ENCODE data around the gene POLR3B. TPM values are rescaled to one million over a fixed set of nuclear protein-coding genes. Genes with fewer than 3 reads are reported as not detected.
"Not testable (repeated sequence)": the region's sequence is repeated elsewhere in the genome, so short reads cannot be mapped to it uniquely, and the experiment has no call there.

Gene POLR3B
- total RNA-seq, 6 donors from 2014 or later: 7.2 to 14.7 (median 10.6) TPM

DNA sequence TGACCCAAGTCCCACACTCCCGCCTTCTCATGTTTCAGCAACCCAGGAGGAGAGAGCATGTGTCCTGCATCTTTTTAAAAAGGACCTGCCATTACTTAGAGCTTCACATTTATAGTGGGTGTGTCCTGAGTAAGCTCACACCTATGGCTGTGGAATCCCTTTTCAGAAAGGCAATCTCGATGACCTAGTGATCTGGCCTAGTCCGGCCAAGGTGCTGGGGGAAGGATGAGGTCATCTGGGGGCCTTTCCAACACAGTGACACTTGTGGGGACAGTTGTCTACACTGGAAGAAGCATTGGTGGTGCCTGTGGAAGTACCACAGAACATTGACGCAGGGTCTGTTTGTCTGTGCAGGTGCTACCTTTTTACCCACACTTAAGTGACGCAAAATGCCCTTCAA, 46.9 kb upstream of the POLR3B start:
- ATAC-seq (ENCODE audit: low FRiP score in 2 of 2) (peak in 1 of 2 donors; percentile 22), DNase-seq (no peak)
- Histone ChIP-seq H3K9me3 (no peaks in the 10 kb centered on the region), H3K27ac (peak overlapping the region in 2 of 4 donors; percentile 48 to 62), H3K4me1 (peaks cover 29 to 54% (median 44%) of the 10 kb centered on the region in 4 donors), H3K36me3 (peaks cover 0 to 21% (median 14%) of the 10 kb centered on the region in 4 donors), H3K4me3 (no peak overlapping the region), H3K27me3 (no peaks in the 10 kb centered on the region)
- TF ChIP-seq POLR2AphosphoS5 (IDR thresholded peaks at IDR 0.05) (no peak), EP300 (IDR thresholded peaks at IDR 0.05) (no peak), POLR2A (IDR thresholded peaks at IDR 0.05) (no peak)
- TF ChIP-seq, protein P1, sequence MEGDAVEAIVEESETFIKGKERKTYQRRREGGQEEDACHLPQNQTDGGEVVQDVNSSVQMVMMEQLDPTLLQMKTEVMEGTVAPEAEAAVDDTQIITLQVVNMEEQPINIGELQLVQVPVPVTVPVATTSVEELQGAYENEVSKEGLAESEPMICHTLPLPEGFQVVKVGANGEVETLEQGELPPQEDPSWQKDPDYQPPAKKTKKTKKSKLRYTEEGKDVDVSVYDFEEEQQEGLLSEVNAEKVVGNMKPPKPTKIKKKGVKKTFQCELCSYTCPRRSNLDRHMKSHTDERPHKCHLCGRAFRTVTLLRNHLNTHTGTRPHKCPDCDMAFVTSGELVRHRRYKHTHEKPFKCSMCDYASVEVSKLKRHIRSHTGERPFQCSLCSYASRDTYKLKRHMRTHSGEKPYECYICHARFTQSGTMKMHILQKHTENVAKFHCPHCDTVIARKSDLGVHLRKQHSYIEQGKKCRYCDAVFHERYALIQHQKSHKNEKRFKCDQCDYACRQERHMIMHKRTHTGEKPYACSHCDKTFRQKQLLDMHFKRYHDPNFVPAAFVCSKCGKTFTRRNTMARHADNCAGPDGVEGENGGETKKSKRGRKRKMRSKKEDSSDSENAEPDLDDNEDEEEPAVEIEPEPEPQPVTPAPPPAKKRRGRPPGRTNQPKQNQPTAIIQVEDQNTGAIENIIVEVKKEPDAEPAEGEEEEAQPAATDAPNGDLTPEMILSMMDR (IDR thresholded peaks at IDR 0.05): no peak
- 67 to 93% methylated on average over 4 to 5 of the region's 5 CpGs for WGBS, 2 donors

DNA sequence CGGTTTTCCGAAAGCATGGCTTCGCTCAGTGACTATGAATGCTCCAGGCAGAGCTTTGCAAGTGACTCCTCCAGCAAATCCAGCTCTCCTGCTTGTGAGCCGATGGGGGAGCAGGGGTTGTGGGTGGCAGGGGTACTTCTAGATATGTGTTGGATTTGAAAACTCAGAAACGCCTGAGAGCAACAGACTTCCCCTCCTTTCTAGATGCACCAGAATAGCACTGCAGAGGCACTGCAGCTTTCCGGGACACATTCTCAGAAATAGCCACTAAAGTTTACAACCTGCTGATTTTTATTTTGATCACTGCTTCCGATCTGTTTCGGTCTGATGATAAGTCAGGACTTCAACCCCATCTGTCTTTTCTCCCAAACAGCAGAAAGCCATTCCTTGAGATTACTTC, 46.4 kb upstream of the POLR3B start:
- ATAC-seq (ENCODE audit: low FRiP score in 2 of 2) (no peak), DNase-seq (no peak)
- Histone ChIP-seq H3K27me3 (no peaks in the 10 kb centered on the region), H3K4me3 (no peak overlapping the region), H3K27ac (peak overlapping the region in 2 of 4 donors; percentile 48 to 62), H3K9me3 (no peaks in the 10 kb centered on the region), H3K4me1 (peaks cover 24 to 50% (median 42%) of the 10 kb centered on the region in 4 donors), H3K36me3 (peaks cover 0 to 26% (median 16%) of the 10 kb centered on the region in 4 donors)
- no peak for TF ChIP-seq POLR2AphosphoS5 (IDR thresholded peaks at IDR 0.05)
- TF ChIP-seq, protein P1 (IDR thresholded peaks at IDR 0.05): no peak
- no peak for TF ChIP-seq EP300 (IDR thresholded peaks at IDR 0.05)
- no peak for TF ChIP-seq POLR2A (IDR thresholded peaks at IDR 0.05)
- WGBS, 2 donors: 64 to 68% methylated on average over 8 of the region's 8 CpGs

GRCh38 chr12:106313413-106313812, 44.1 kb upstream of the POLR3B start:
- Histone ChIP-seq H3K36me3 (peaks cover 3 to 46% (median 23%) of the 10 kb centered on the region in 4 donors), H3K4me1 (peaks cover 23 to 35% (median 31%) of the 10 kb centered on the region in 4 donors)
- not testable (repeated sequence) for H3K27ac ChIP-seq; H3K9me3 ChIP-seq; DNase-seq; ATAC-seq (ENCODE audit: low FRiP score in 2 of 2); H3K27me3 ChIP-seq; H3K4me3 ChIP-seq
- 69 to 90% methylated on average over 4 of the region's 4 CpGs for WGBS, 2 donors

- DNase-seq (no peak), ATAC-seq (ENCODE audit: low FRiP score in 2 of 2) (no peak)
- no peak for TF ChIP-seq POLR2A (IDR thresholded peaks at IDR 0.05)
- TF ChIP-seq, protein P1 (IDR thresholded peaks at IDR 0.05): no peak
- TF ChIP-seq POLR2AphosphoS5 (IDR thresholded peaks at IDR 0.05): no peak
- no peak for TF ChIP-seq EP300 (IDR thresholded peaks at IDR 0.05)
- Histone ChIP-seq H3K9me3 (no peaks in the 10 kb centered on the region), H3K4me1 (peaks cover 6 to 15% (median 14%) of the 10 kb centered on the region in 4 donors), H3K36me3 (peaks cover 7 to 67% (median 39%) of the 10 kb centered on the region in 4 donors), H3K4me3 (no peak overlapping the region), H3K27me3 (no peaks in the 10 kb centered on the region), H3K27ac (no peak overlapping the region)
- 75 to 94% methylated on average over 4 of the region's 4 CpGs for WGBS, 2 donors
These were observed 42.0 kb upstream of the POLR3B start for GRCh38 chr12:106315523-106315922.

- no peak for DNase-seq
- H3K36me3 ChIP-seq: peaks cover 11 to 81% (median 56%) of the 10 kb centered on the region in 4 donors
- H3K27me3 ChIP-seq: no peaks in the 10 kb centered on the region
- ATAC-seq (ENCODE audit: low FRiP score in 2 of 2): no peak
- H3K4me3 ChIP-seq: no peak overlapping the region
- H3K4me1 ChIP-seq: no peaks in the 10 kb centered on the region
- 94 to 98% methylated on average over 6 of the region's 6 CpGs for WGBS, 2 donors
- H3K9me3 ChIP-seq: no peaks in the 10 kb centered on the region
- H3K27ac ChIP-seq: no peak overlapping the region
- TF ChIP-seq POLR2AphosphoS5 (IDR thresholded peaks at IDR 0.05): no peak
These were observed 40.0 kb upstream of the POLR3B start for GRCh38 chr12:106317406-106318082.
